GM19328 (cell line): ENCODE measurements around the gene GCH1.
"Not testable (repeated sequence)": the region's sequence is repeated elsewhere in the genome, so short reads cannot be mapped to it uniquely, and the experiment has no call there.

Experiments used
- ATAC-seq: cut with Tn5 transposase; IDR thresholded peaks from one replicate; pipeline ENCODE4 v1.9.1; 2021; ENCODE audit warnings: mild to moderate bottlenecking, moderate library complexity; ENCODE audit not compliant: unreplicated experiment

GCH1 gene

DNA sequence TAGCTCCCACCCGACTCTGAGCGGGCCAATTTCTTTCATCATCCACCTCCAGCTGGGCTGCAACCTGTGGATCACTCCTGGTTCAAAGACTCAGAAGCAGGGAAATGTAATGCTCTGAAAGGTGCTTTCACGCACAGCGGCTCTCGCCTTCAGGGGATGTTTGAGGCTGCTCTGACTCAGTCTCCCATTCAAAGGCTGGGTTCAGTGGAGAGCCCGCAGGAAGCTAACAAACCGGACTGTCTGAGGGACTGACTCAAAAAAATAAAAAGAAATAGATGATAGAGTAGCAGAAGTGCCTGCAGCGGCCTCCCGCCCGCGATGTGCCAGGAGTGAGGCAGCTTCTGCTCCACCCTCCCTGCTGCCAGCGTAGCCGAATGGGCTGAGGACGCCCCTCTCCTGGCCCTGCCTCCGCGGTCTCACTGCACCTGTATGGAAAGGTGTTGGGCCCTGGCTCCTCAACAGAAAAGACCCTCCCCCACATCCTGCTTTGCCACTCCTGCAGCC, 98.0 kb downstream of the GCH1 start:
- ATAC-seq: no peak

DNA sequence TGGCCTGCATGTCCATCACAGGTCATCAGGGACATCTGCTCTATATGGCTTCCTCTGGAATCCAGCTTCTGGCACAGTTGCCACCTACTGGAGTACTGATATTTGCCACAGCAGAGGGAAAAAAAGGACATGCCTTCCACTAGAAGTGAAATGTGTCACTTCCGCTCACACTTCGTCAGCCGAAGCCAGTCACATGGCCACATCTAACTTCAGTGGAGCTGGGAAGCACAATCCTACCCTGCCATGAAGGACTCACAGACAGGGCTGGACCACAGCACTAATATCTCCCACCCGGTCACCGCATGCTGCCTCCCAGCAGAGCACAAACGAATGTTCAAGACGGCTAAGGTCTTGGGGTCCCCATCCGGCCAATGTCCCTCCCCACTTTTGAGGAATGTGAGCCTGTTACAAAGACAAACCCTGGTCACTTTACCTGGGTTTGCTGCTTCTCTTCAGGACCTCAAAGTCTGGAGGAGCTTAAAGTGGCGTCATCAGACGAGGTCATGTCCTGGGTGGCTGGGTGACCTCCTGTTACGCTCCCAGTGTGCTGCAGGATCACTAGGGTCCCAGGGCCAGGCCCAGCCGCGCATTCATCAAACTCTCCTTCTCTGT, 98.6 kb downstream of the GCH1 start:
- ATAC-seq: no peak

DNA sequence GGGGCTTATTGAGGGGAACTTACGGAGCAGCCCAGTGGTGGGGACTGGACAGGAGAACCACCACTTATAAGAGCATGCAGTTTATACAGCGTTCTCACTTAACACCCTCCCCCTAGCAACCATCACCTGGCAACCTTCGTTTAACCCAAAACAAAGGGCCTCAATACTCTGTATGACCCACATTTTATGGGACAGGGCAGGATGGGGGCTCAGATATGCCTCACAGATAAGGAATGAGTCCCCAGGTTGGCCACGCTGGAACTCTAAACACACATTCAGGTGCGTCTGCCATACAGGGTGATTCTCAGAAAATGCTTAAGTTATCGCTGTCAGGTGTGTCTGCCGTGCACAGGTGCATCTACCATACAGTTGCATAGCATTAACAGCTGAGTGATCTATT, 99.2 kb downstream of the GCH1 start:
- no peak for ATAC-seq

DNA sequence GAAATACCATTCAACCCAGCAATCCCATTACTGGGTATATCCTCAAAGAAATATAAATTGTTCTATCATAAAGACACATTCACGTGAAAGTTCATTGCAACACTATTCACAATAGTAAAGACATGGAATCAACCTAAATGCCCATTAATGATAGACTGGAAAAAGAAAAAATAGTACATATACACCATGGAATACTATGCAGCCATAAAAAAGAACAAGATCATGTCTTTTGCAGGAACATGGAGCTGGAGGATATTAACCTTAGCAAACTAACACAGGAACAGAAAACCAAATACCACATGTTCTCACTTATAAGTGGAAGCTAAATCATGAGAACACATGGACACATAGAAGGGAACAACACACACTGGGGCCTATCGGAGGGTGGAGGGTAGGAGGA, 101.1 kb downstream of the GCH1 start:
- ATAC-seq: not testable (repeated sequence)

DNA sequence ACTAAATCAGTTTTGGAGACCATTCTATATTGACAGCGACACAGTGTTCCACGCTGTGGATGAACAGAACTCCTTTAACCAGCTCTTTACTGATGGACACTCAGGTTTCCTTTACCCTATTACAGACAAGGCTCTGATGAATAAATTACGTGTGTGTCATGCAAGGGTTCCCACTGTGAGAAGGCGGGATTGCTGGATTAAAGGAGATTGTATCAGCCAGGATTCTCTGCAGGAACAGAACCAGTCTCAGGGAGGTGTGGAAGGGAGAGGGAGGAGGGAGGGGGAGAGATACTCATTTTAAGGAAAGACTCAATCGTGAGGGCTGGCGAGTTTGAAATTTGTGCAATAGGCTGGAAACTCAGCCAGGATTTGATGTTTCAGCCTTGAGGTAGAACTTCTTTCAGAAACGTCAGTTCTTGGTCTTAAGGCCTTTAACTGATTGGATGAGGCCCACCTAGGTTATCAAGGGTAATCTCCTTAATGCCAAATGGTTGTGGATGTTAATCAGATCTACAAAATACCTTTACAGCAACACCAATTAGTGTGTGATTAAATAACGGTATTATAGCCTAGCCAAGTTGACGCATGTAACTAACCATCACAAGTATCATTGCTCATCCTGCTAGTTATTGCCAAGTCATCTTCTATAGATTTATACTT, 104.0 kb downstream of the GCH1 start:
- ATAC-seq: no peak

DNA sequence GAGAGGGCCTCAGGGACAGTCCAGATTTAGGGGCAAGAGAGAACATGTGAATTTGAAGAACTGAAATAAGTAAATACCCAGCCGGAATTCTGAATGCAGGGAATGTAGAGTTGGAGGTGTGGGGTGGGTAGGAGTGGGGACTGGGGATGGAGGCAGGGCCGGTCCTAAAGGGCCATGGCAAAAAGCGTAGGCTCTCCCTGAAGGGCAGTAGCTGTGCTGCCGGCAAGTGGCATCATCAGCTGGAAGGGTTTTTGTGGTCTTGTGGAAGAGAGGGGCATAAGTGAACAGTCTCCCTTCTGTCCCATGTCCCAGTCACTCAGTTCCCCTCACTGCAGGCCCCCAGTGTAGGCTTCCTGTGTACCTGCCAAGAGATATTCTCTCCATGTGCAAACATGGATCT, 104.6 kb downstream of the GCH1 start:
- no peak for ATAC-seq

DNA sequence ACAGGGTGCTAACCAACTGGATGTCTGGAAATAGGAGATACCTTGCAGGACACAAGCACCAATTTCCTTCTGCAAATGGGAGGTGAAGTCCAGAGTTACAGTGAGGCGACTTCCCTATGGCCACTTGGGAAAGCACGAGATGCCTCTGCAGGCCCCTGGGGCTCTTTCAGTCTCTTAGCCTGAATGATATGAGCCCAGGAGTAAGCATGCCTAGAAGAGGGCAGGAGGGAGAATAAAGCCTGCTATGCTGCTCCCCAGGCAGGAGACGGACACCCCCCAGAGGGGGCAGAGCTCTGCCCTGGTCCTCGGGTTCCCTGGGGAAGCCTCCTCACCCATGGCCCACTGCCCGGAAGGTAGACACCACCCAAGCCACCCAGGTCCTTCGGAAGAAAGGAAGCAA, 105.1 kb downstream of the GCH1 start:
- no peak for ATAC-seq

DNA sequence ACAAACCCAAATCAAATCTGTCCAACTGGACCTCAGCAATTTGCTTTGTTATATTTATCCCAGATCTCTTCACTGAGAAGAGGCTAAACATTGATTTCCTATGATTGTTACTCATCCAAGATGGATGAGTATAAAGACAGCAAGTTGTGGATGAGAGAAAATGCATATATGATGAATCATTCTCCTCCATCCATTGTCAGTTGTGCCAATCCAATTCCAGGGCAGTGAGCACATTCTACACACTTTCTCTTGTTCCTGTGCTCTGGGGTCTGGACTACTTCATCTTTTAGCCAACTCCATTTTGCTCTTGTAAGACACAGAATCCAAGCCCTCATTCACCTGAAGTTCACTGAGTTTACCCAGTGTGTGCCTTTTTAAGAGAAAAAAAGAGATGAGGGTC, 105.7 kb downstream of the GCH1 start:
- no peak for ATAC-seq

DNA sequence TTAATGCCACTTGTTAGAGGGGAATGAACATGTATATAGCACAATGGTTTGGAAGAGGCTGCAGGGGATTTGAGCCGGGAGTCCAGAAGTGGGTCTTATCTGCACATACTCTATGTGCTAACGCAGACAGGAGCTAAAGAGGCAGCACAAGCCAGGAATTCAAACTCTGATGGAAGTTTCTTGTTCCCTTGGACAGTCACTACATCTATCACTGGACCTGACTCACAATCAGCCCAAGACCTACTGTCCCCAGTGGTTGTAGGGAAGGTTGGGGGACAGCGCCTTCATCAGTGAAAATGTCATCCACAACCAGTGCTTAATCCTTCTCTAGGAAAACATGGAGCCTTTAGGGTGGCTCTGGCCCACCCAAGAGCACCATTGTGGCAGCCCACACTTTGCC, 107.8 kb downstream of the GCH1 start:
- ATAC-seq: no peak

DNA sequence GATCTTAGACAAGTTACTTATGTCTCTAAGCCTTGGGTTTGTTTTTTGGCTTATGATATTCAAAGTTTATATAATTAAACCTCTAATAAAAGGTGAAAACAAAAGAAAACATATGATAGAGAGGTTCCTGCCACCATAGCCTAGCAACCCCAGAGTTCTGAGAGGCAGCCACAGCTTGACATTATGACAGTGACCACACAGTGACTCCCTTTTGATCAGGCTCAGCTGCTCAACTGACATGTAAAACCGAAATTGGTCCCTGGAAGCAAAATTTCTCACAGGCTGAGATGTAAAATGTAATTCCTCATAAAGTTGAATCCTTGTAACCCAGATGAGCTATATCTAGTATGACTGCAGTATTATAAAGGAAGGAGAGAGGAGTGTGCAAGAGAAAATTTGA, 108.5 kb downstream of the GCH1 start:
- ATAC-seq: no peak

DNA sequence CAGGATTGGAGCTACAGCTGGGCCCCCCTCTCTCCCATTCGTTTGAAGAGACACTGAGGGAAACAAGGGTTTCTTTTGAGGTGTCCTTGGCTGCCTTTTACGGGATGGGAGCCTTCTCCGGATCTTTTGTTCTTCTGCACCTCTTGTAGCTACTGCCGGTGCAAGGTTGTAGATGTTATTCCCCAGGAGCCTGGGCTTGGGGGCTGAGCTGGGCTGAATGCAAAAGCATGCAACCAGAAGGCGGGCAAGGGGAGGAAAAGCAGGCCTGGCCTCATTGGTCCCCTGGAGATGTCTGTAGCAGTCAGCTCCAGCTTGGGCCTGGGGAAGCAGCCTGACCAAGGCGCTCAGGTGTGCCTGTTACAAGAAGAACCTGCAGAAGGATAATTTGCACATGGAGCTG, 110.3 kb downstream of the GCH1 start:
- no peak for ATAC-seq
